GM04503 (cell line): Measurements from ENCODE around the gene CHCHD6.

Experiments used
- DNase-seq: peaks from one replicate; pipeline ENCODE4 v3.0.0-alpha.2; 2012; ENCODE audit warnings: low read depth

CHCHD6 gene

GRCh38 chr3:126827121-126827520 is 123.1 kb downstream of the CHCHD6 start:
- DNase-seq: no peak

- DNase-seq: no peak
Measured at GRCh38 chr3:126828306-126828705, 124.3 kb downstream of the CHCHD6 start.

- DNase-seq: no peak
Measured at GRCh38 chr3:126832933-126833332, 128.9 kb downstream of the CHCHD6 start.

GRCh38 chr3:126834596-126835471 is 130.8 kb downstream of the CHCHD6 start:
- no peak for DNase-seq

GRCh38 chr3:126835472-126836219 is 131.6 kb downstream of the CHCHD6 start:
- no peak for DNase-seq

- no peak for DNase-seq
Measured at GRCh38 chr3:126836220-126836860, 132.3 kb downstream of the CHCHD6 start.

- no peak for DNase-seq
Measured at GRCh38 chr3:126837773-126838172, 133.7 kb downstream of the CHCHD6 start.

GRCh38 chr3:126845920-126846715 is 142.1 kb downstream of the CHCHD6 start:
- DNase-seq: no peak

GRCh38 chr3:126847061-126847460 is 143.0 kb downstream of the CHCHD6 start:
- no peak for DNase-seq

- DNase-seq: no peak
Measured at GRCh38 chr3:126848991-126849390, 145.0 kb downstream of the CHCHD6 start.

- DNase-seq: no peak
Measured at GRCh38 chr3:126849768-126850167, 145.7 kb downstream of the CHCHD6 start.

GRCh38 chr3:126850370-126851085 is 146.5 kb downstream of the CHCHD6 start:
- DNase-seq: peak; percentile 42

- no peak for DNase-seq
Measured at GRCh38 chr3:126851382-126851781, 147.3 kb downstream of the CHCHD6 start.

- no peak for DNase-seq
Measured at GRCh38 chr3:126851934-126852333, 147.9 kb downstream of the CHCHD6 start.

GRCh38 chr3:126852511-126852910 is 148.5 kb downstream of the CHCHD6 start:
- no peak for DNase-seq

GRCh38 chr3:126854666-126855065 is 150.6 kb downstream of the CHCHD6 start:
- no peak for DNase-seq

GRCh38 chr3:126855374-126855773 is 151.3 kb downstream of the CHCHD6 start:
- no peak for DNase-seq

GRCh38 chr3:126857928-126858327 is 153.9 kb downstream of the CHCHD6 start:
- DNase-seq: no peak

- no peak for DNase-seq
Measured at GRCh38 chr3:126858401-126858800, 154.4 kb downstream of the CHCHD6 start.

GRCh38 chr3:126858887-126859286 is 154.8 kb downstream of the CHCHD6 start:
- DNase-seq: peak; percentile 48
